HTERT RPE-1 (cell line): ENCODE results near the gene MACC1.

Source experiments
- in situ Hi-C: fragments of 300-500 bp; cut with MboI; formaldehyde crosslinking; loops from 4 replicates; pipeline ENCODE4 v1.14.3; 2020; ENCODE audit warnings: low sequenced_read_pairs

Gene MACC1

DNA sequence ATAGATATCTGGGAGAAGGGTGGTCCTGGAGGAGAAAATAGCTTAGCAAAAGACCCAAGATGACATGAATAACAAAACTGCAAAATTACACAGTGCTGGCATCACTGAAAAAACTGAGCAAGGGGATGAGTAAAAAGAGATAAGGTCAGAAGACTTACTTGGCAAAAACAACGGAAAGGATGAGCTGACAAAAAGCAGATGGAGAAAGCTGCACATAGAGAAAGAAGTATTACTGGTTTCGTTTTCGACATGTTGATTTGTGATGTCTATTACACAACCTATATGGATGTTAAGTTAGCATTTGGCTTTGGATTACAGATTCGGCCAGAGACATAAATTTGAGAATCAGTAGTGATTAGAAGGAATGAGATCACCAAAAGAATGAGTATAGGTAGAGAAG is 132.1 kb downstream of the MACC1 start:
- in situ Hi-C loops, result no loop called here
